ENCODE data around the gene KSR1. TPM values are rescaled to one million over a fixed set of nuclear protein-coding genes. Genes with fewer than 3 reads are reported as not detected.

Gene KSR1
- total and polyA plus RNA-seq, 9 of the 15 experiments (the other 6 are each of a cell fraction or from before 2014, with no cell fraction given) = 1.4 to 51.7 (median 18.4) TPM

DNA sequence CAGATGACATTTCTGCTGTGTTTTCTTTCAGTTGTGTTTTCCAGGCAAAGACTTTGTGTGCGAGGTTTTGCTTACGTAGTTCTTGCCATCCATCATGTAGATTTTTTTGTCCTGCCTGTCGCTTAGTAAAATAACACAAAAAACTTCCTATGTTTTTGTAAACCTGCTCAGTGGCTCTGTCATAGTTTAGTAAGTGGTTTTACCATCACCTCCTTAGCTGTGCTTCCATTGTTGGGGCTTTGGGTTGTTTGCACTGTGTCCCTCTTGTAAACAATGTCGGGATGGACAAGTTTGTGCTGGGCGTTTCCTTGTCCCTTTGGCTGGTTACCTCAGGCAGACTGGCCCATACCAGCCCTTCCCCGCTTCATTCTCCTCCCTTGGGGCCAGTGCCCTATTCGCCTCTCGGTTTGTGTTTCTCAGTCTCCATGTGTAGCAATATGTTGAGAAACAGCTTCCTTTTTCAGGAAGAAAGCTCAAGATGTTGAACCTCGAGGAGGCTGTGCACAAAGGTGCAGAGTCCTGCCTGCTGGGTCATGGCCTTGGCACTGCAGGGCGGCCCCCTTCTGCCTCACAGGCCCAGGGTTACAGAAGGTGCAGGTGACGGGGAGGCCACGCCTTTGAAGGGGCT lies 74.6 kb downstream of the KSR1 start:
- CTCF ChIA-PET (ENCODE audit: low intra/inter-chr PET ratio) = no interaction called here
- in situ Hi-C loops (cut with MboI) = no loop called here
- TF ChIP-seq, protein P1, sequence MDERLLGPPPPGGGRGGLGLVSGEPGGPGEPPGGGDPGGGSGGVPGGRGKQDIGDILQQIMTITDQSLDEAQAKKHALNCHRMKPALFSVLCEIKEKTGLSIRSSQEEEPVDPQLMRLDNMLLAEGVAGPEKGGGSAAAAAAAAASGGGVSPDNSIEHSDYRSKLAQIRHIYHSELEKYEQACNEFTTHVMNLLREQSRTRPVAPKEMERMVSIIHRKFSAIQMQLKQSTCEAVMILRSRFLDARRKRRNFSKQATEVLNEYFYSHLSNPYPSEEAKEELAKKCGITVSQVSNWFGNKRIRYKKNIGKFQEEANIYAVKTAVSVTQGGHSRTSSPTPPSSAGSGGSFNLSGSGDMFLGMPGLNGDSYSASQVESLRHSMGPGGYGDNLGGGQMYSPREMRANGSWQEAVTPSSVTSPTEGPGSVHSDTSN (CRISPR knock-in tag; IDR thresholded peaks at IDR 0.05; ENCODE audit: low read depth) = no peak
- TF ChIP-seq, protein P1 (tag; conservative IDR thresholded peaks at IDR 0.05; ENCODE audit: low read depth) = peak; percentile 22; the same call in 1 of the 2 replicates
- TF ChIP-seq CBX3 (IDR thresholded peaks at IDR 0.05; ENCODE audit: borderline replicate concordance in 1 of 2, low read length in 2 of 2) = no peak
- TF ChIP-seq PTRF (tag; IDR thresholded peaks at IDR 0.05) = peak; percentile 29; the same call in 1 of the 2 replicates
- peak; percentile 38; the same call in 1 of the 2 replicates for TF ChIP-seq CEBPB (tag; IDR thresholded peaks at IDR 0.05)
- TF ChIP-seq, protein P2, sequence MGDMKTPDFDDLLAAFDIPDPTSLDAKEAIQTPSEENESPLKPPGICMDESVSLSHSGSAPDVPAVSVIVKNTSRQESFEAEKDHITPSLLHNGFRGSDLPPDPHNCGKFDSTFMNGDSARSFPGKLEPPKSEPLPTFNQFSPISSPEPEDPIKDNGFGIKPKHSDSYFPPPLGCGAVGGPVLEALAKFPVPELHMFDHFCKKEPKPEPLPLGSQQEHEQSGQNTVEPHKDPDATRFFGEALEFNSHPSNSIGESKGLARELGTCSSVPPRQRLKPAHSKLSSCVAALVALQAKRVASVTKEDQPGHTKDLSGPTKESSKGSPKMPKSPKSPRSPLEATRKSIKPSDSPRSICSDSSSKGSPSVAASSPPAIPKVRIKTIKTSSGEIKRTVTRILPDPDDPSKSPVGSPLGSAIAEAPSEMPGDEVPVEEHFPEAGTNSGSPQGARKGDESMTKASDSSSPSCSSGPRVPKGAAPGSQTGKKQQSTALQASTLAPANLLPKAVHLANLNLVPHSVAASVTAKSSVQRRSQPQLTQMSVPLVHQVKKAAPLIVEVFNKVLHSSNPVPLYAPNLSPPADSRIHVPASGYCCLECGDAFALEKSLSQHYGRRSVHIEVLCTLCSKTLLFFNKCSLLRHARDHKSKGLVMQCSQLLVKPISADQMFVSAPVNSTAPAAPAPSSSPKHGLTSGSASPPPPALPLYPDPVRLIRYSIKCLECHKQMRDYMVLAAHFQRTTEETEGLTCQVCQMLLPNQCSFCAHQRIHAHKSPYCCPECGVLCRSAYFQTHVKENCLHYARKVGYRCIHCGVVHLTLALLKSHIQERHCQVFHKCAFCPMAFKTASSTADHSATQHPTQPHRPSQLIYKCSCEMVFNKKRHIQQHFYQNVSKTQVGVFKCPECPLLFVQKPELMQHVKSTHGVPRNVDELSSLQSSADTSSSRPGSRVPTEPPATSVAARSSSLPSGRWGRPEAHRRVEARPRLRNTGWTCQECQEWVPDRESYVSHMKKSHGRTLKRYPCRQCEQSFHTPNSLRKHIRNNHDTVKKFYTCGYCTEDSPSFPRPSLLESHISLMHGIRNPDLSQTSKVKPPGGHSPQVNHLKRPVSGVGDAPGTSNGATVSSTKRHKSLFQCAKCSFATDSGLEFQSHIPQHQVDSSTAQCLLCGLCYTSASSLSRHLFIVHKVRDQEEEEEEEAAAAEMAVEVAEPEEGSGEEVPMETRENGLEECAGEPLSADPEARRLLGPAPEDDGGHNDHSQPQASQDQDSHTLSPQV (IDR thresholded peaks at IDR 0.05) = 0 out of 2 replicates have a peak, but pooled peaks have one; percentile 20

More for the DNA sequence above, 74.6 kb downstream of the KSR1 start:
- Histone ChIP-seq H4K20me1 (replicated peaks; ENCODE audit: control insufficient read depth, insufficient read depth, low read length) (peaks cover 14% of the 10 kb centered on the region), H3K9ac (ENCODE audit: insufficient read depth in 1 of 2, low read depth in 2 of 2, low read length in 2 of 2) (peak overlapping the region; percentile 36 to 81), H3K27me3 (ENCODE audit: control insufficient read depth in 2 of 2, insufficient read depth in 2 of 2, low read length in 2 of 2) (no peaks in the 10 kb centered on the region), H3K36me3 (ENCODE audit: control insufficient read depth, insufficient read depth, low read length) (no peaks in the 10 kb centered on the region; the same call in 2 of the 3 replicates), H3K9me3 (replicated peaks; ENCODE audit: control insufficient read depth, insufficient read depth, low read depth, low read length) (no peaks in the 10 kb centered on the region), H3K4me2 (ENCODE audit: insufficient read depth, low read length) (no peak overlapping the region), H3K27ac (ENCODE audit: extremely low read depth, low read depth, low read length) (peak overlapping the region; percentile 33; the same call in 2 of the 3 replicates), H3K79me2 (ENCODE audit: control insufficient read depth, insufficient read depth, low read length) (peaks cover 91% of the 10 kb centered on the region), H3K4me3 (no peak overlapping the region), H2AFZ (ENCODE audit: low read depth, low read length) (no peak overlapping the region), H3K9me1 (ENCODE audit: control insufficient read depth, insufficient read depth, low read length) (no peaks in the 10 kb centered on the region), H3K4me1 (replicated peaks in 1 of 2; ENCODE audit: control insufficient read depth in 2 of 2, insufficient read depth in 2 of 2, low read length in 2 of 2) (peaks cover 37 to 82% of the 10 kb centered on the region in 2 experiments)
- intact Hi-C loops (cut with micrococcal nuclease) = loop anchor here (1.0 kb wide), 1 partner anchor 38 kb away; no protein-coding TSS in a partner anchor
- no peak for ATAC-seq
- no peak for FAIRE-seq
- POLR2A ChIA-PET = interaction anchor here (0.8 to 1.0 kb wide), 3 partner anchors 9 to 44 kb away, joined by 3 to 4 read pairs (median 3); no protein-coding TSS in a partner anchor
- 65% methylated on average over 12 of the region's 12 CpGs for WGBS (ENCODE audit: insufficient coverage, low coverage, missing lambda C conversion rate)
- no peak for DNase-seq (ENCODE audit: extremely low read depth in 1 of 4, low spot score in 3 of 4)
- no TSS peak for BruUV-seq (replicated peaks)
